ENCODE results near the gene ADORA2B. TPM values are rescaled to one million over a fixed set of nuclear protein-coding genes. Genes with fewer than 3 reads are reported as not detected.

ADORA2B gene
- total RNA-seq, 1 donor from 2014 or later, result 1.4 TPM

- intact Hi-C loops (cut with micrococcal nuclease), result no loop called here
- H3K4me3 Mint-ChIP-seq, result no peak overlapping the region
- H3K4me1 Mint-ChIP-seq (ENCODE audit: low read depth), result no peaks in the 10 kb centered on the region
- no peaks in the 10 kb centered on the region for H3K36me3 Mint-ChIP-seq (ENCODE audit: low read depth)
- no peak for DNase-seq (ENCODE audit: low spot score)
- H3K27me3 Mint-ChIP-seq (ENCODE audit: insufficient read depth), result peaks cover 17% of the 10 kb centered on the region
- H3K9me3 Mint-ChIP-seq, result no peaks in the 10 kb centered on the region
- H3K27ac Mint-ChIP-seq, result no peak overlapping the region
Observed at GRCh38 chr17:15914400-15915170, 30.3 kb upstream of the ADORA2B start.

- no peaks in the 10 kb centered on the region for H3K36me3 Mint-ChIP-seq (ENCODE audit: low read depth)
- no peak overlapping the region for H3K4me3 Mint-ChIP-seq
- no peaks in the 10 kb centered on the region for H3K9me3 Mint-ChIP-seq
- intact Hi-C loops (cut with micrococcal nuclease), result no loop called here
- no peak overlapping the region for H3K27ac Mint-ChIP-seq
- no peaks in the 10 kb centered on the region for H3K4me1 Mint-ChIP-seq (ENCODE audit: low read depth)
- DNase-seq (ENCODE audit: low spot score), result no peak
- peaks cover 17% of the 10 kb centered on the region for H3K27me3 Mint-ChIP-seq (ENCODE audit: insufficient read depth)
Observed at GRCh38 chr17:15915961-15916360, 29.0 kb upstream of the ADORA2B start.

GRCh38 chr17:15917021-15917437, 27.9 kb upstream of the ADORA2B start:
- no peak for DNase-seq (ENCODE audit: low spot score)

GRCh38 chr17:15917438-15918027, 27.4 kb upstream of the ADORA2B start:
- H3K9me3 Mint-ChIP-seq, result peaks cover 6% of the 10 kb centered on the region
- H3K27me3 Mint-ChIP-seq (ENCODE audit: insufficient read depth), result peaks cover 21% of the 10 kb centered on the region
- DNase-seq (ENCODE audit: low spot score), result no peak

More at GRCh38 chr17:15917021-15917437, 27.9 kb upstream of the ADORA2B start:
- intact Hi-C loops (cut with micrococcal nuclease), result no loop called here
- Mint-ChIP-seq H3K9me3 (peaks cover 6% of the 10 kb centered on the region), H3K27me3 (ENCODE audit: insufficient read depth) (peaks cover 21% of the 10 kb centered on the region), H3K27ac (no peak overlapping the region), H3K4me1 (ENCODE audit: low read depth) (no peaks in the 10 kb centered on the region), H3K4me3 (no peak overlapping the region), H3K36me3 (ENCODE audit: low read depth) (no peaks in the 10 kb centered on the region)

GRCh38 chr17:15918261-15918660, 26.7 kb upstream of the ADORA2B start:
- Mint-ChIP-seq H3K4me1 (ENCODE audit: low read depth) (no peaks in the 10 kb centered on the region), H3K36me3 (ENCODE audit: low read depth) (no peaks in the 10 kb centered on the region), H3K27ac (no peak overlapping the region), H3K9me3 (peaks cover 6% of the 10 kb centered on the region), H3K4me3 (no peak overlapping the region), H3K27me3 (ENCODE audit: insufficient read depth) (peaks cover 21% of the 10 kb centered on the region)
- intact Hi-C loops (cut with micrococcal nuclease), result no loop called here
- DNase-seq (ENCODE audit: low spot score), result no peak

More at GRCh38 chr17:15917438-15918027, 27.4 kb upstream of the ADORA2B start:
- intact Hi-C loops (cut with micrococcal nuclease), result no loop called here
- H3K4me1 Mint-ChIP-seq (ENCODE audit: low read depth), result no peaks in the 10 kb centered on the region
- H3K4me3 Mint-ChIP-seq, result no peak overlapping the region
- H3K27ac Mint-ChIP-seq, result no peak overlapping the region
- H3K36me3 Mint-ChIP-seq (ENCODE audit: low read depth), result no peaks in the 10 kb centered on the region

GRCh38 chr17:15918661-15919259, 26.2 kb upstream of the ADORA2B start:
- Mint-ChIP-seq H3K9me3 (peaks cover 6% of the 10 kb centered on the region), H3K4me1 (ENCODE audit: low read depth) (no peaks in the 10 kb centered on the region), H3K27ac (no peak overlapping the region), H3K4me3 (no peak overlapping the region), H3K36me3 (ENCODE audit: low read depth) (no peaks in the 10 kb centered on the region), H3K27me3 (ENCODE audit: insufficient read depth) (peaks cover 21% of the 10 kb centered on the region)
- DNase-seq (ENCODE audit: low spot score), result no peak
- intact Hi-C loops (cut with micrococcal nuclease), result no loop called here

- H3K4me3 Mint-ChIP-seq, result no peak overlapping the region
- no peak for DNase-seq (ENCODE audit: low spot score)
- intact Hi-C loops (cut with micrococcal nuclease), result no loop called here
- no peaks in the 10 kb centered on the region for H3K4me1 Mint-ChIP-seq (ENCODE audit: low read depth)
- peaks cover 6% of the 10 kb centered on the region for H3K9me3 Mint-ChIP-seq
- no peaks in the 10 kb centered on the region for H3K36me3 Mint-ChIP-seq (ENCODE audit: low read depth)
- H3K27ac Mint-ChIP-seq, result no peak overlapping the region
- peaks cover 21% of the 10 kb centered on the region for H3K27me3 Mint-ChIP-seq (ENCODE audit: insufficient read depth)
Observed at GRCh38 chr17:15919466-15919865, 25.5 kb upstream of the ADORA2B start.

- peaks cover 26% of the 10 kb centered on the region for H3K27me3 Mint-ChIP-seq (ENCODE audit: insufficient read depth)
Observed at GRCh38 chr17:15920758-15921239, 24.1 kb upstream of the ADORA2B start.

GRCh38 chr17:15921640-15922039, 23.3 kb upstream of the ADORA2B start:
- Mint-ChIP-seq H3K4me3 (no peak overlapping the region), H3K4me1 (ENCODE audit: low read depth) (no peaks in the 10 kb centered on the region), H3K27me3 (ENCODE audit: insufficient read depth) (peaks cover 18% of the 10 kb centered on the region), H3K36me3 (ENCODE audit: low read depth) (no peaks in the 10 kb centered on the region), H3K27ac (no peak overlapping the region), H3K9me3 (peaks cover 6% of the 10 kb centered on the region)
- DNase-seq (ENCODE audit: low spot score), result no peak
- intact Hi-C loops (cut with micrococcal nuclease), result no loop called here

More at GRCh38 chr17:15920758-15921239, 24.1 kb upstream of the ADORA2B start:
- H3K36me3 Mint-ChIP-seq (ENCODE audit: low read depth), result no peaks in the 10 kb centered on the region
- no peaks in the 10 kb centered on the region for H3K4me1 Mint-ChIP-seq (ENCODE audit: low read depth)
- peaks cover 6% of the 10 kb centered on the region for H3K9me3 Mint-ChIP-seq
- no peak overlapping the region for H3K27ac Mint-ChIP-seq
- intact Hi-C loops (cut with micrococcal nuclease), result no loop called here
- no peak for DNase-seq (ENCODE audit: low spot score)
- H3K4me3 Mint-ChIP-seq, result no peak overlapping the region

- Mint-ChIP-seq H3K36me3 (ENCODE audit: low read depth) (no peaks in the 10 kb centered on the region), H3K9me3 (peaks cover 6% of the 10 kb centered on the region), H3K4me3 (no peak overlapping the region), H3K4me1 (ENCODE audit: low read depth) (no peaks in the 10 kb centered on the region), H3K27ac (no peak overlapping the region), H3K27me3 (ENCODE audit: insufficient read depth) (peaks cover 15% of the 10 kb centered on the region)
- no peak for DNase-seq (ENCODE audit: low spot score)
- intact Hi-C loops (cut with micrococcal nuclease), result no loop called here
Observed at GRCh38 chr17:15922586-15922985, 22.3 kb upstream of the ADORA2B start.

- peaks cover 20% of the 10 kb centered on the region for H3K27me3 Mint-ChIP-seq (ENCODE audit: insufficient read depth)
- DNase-seq (ENCODE audit: low spot score), result no peak
- H3K9me3 Mint-ChIP-seq, result peaks cover 5% of the 10 kb centered on the region
- no peak overlapping the region for H3K27ac Mint-ChIP-seq
- intact Hi-C loops (cut with micrococcal nuclease), result no loop called here
- no peaks in the 10 kb centered on the region for H3K36me3 Mint-ChIP-seq (ENCODE audit: low read depth)
- no peaks in the 10 kb centered on the region for H3K4me1 Mint-ChIP-seq (ENCODE audit: low read depth)
- no peak overlapping the region for H3K4me3 Mint-ChIP-seq
Observed at GRCh38 chr17:15926039-15926740, 18.7 kb upstream of the ADORA2B start.

- no peak overlapping the region for H3K27ac Mint-ChIP-seq
- intact Hi-C loops (cut with micrococcal nuclease), result no loop called here
- H3K4me3 Mint-ChIP-seq, result no peak overlapping the region
- H3K9me3 Mint-ChIP-seq, result no peaks in the 10 kb centered on the region
- peaks cover 20% of the 10 kb centered on the region for H3K27me3 Mint-ChIP-seq (ENCODE audit: insufficient read depth)
- no peaks in the 10 kb centered on the region for H3K4me1 Mint-ChIP-seq (ENCODE audit: low read depth)
- DNase-seq (ENCODE audit: low spot score), result no peak
- H3K36me3 Mint-ChIP-seq (ENCODE audit: low read depth), result no peaks in the 10 kb centered on the region
Observed at GRCh38 chr17:15928286-15928785, 16.6 kb upstream of the ADORA2B start.

Data from activated T-helper 1 cell treated with anti-CD3 and anti-CD28 coated beads, Interleukin-12 subunit alpha, Interleukin-12 subunit beta, Interleukin-2, Interleukin-4 antibody, amounts not matched to agents 30 ng/mL and 10 ng/mL and 1 ng/mL, durations not matched to agents 14 hours and 24 hours and 36 hours (primary cell).